Suprapubic skin (tissue), 4 donors: Measurements from ENCODE around the gene CD48.

Experiments
- EP300 ChIP-seq: sonication (generic); formaldehyde crosslinking; IDR thresholded peaks from one replicate; pipeline ENCODE4 v1.6.1; 2017; ENCODE audit warnings: antibody characterized with exemption
- POLR2A ChIP-seq, 2 donors: fragments of 450-650 bp; IDR thresholded peaks; one replicate each; pipeline ENCODE4 v1.6.1; 2017; ENCODE audit warnings: antibody characterized with exemption in 2 of 2, mild to moderate bottlenecking in 2 of 2, moderate library complexity in 2 of 2
- POLR2AphosphoS5 ChIP-seq, 3 donors: sonication (generic); formaldehyde crosslinking; IDR thresholded peaks; one replicate each; pipeline ENCODE4 v1.6.1; 2017; ENCODE audit warnings: antibody characterized with exemption in 3 of 3
- TF ChIP-seq, protein P1 (sequence below), 2 donors: fragments of 200-600 bp in 1 of 2; fragments of 450-650 bp in 1 of 2; sonication (generic) in 1 of 2; IDR thresholded peaks; one replicate each; pipeline ENCODE4 v1.5.1; 2016 to 2019; ENCODE audit warnings: antibody characterized with exemption in 2 of 2, mild to moderate bottlenecking in 1 of 2, moderate library complexity in 1 of 2

GRCh38 chr1:160742428-160743127 lies 31.0 kb upstream of the CD48 start:
- TF ChIP-seq, protein P1, sequence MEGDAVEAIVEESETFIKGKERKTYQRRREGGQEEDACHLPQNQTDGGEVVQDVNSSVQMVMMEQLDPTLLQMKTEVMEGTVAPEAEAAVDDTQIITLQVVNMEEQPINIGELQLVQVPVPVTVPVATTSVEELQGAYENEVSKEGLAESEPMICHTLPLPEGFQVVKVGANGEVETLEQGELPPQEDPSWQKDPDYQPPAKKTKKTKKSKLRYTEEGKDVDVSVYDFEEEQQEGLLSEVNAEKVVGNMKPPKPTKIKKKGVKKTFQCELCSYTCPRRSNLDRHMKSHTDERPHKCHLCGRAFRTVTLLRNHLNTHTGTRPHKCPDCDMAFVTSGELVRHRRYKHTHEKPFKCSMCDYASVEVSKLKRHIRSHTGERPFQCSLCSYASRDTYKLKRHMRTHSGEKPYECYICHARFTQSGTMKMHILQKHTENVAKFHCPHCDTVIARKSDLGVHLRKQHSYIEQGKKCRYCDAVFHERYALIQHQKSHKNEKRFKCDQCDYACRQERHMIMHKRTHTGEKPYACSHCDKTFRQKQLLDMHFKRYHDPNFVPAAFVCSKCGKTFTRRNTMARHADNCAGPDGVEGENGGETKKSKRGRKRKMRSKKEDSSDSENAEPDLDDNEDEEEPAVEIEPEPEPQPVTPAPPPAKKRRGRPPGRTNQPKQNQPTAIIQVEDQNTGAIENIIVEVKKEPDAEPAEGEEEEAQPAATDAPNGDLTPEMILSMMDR (IDR thresholded peaks at IDR 0.05), result no peak
- TF ChIP-seq POLR2AphosphoS5 (IDR thresholded peaks at IDR 0.05), result no peak
- TF ChIP-seq POLR2A (IDR thresholded peaks at IDR 0.05), result no peak
- no peak for TF ChIP-seq EP300
